ENCODE measurements around the gene ZNRF3. TPM values are rescaled to one million over a fixed set of nuclear protein-coding genes. Genes with fewer than 3 reads are reported as not detected.
"Not testable (repeated sequence)": the region's sequence is repeated elsewhere in the genome, so short reads cannot be mapped to it uniquely, and the experiment has no call there.

The ZNRF3 gene
- polyA plus RNA-seq, 1 experiment = 1.4 TPM

DNA sequence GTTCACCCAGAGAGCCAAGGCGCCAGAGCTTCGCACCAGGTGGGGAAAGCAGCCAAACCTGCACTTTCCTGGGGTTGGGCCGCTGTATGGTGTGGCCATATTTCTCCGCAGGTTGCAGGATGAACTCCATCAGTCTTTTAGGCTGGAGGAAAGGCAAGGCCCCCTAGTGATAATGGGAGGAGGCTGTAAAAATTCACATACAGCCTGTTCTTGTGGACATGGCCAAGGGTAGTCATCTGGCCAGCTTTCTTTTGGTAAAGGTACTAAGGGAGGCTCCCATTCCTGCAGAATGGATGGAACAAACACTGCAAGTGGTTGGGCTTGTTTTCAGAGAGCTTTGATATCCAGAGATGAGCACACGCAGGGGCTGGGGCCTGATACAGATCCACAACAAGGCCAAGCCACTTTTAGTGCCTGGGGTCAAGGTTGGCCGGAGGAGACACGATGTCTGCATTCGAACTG lies 148.7 kb downstream of the ZNRF3 start:
- H3K27me3 ChIP-seq (ENCODE audit: control insufficient read depth, insufficient read depth, low read length) = no peaks in the 10 kb centered on the region
- H3K9me3 ChIP-seq (ENCODE audit: control insufficient read depth, insufficient read depth, low read length) = no peaks in the 10 kb centered on the region
- no peak for TF ChIP-seq CTCF (IDR thresholded peaks at IDR 0.05; ENCODE audit: low read depth, low read length)
- DNase-seq (ENCODE audit: low read depth, low spot score) = no peak
- peak overlapping the region; percentile 98 for H3K27ac ChIP-seq (ENCODE audit: low read depth, low read length)
- ChIA-PET CTCF (interaction anchor here (0.7 to 1.4 kb wide), 4 partner anchors 9 to 214 kb away, joined by 3 to 7 read pairs (median 3); no protein-coding TSS in a partner anchor), POLR2A (no interaction called here)
- no peak overlapping the region; the same call in 1 of the 2 replicates for H3K4me3 ChIP-seq (ENCODE audit: low read depth, low read length)

DNA sequence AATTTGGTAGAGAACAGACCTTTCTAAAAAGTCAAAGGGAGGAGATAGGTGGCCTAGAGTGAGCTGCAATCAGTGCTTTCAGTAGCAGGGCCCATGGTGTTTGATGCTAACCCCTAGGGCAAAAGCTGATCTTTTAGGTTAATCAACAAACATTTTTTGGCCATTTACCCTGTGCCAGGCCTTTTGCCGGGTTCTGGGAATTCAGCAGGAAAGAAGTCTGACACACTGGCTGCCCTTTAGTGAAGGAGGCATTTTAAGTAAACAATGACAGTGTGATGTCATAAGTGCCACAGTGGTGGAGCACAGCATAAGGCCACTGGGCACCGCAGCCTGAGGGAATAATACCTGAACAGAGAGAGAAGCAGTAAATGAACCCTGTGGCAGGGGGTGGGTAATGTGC lies 149.2 kb downstream of the ZNRF3 start:
- no peaks in the 10 kb centered on the region for H3K9me3 ChIP-seq (ENCODE audit: control insufficient read depth, insufficient read depth, low read length)
- no peak for TF ChIP-seq CTCF (IDR thresholded peaks at IDR 0.05; ENCODE audit: low read depth, low read length)
- no peak for DNase-seq (ENCODE audit: low read depth, low spot score)
- ChIA-PET POLR2A (no interaction called here), CTCF (interaction anchor here (0.6 to 1.4 kb wide), 4 partner anchors 8 to 574 kb away, joined by 3 to 7 read pairs (median 4); no protein-coding TSS in a partner anchor)
- H3K4me3 ChIP-seq (ENCODE audit: low read depth, low read length) = no peak overlapping the region
- H3K27me3 ChIP-seq (ENCODE audit: control insufficient read depth, insufficient read depth, low read length) = no peaks in the 10 kb centered on the region
- peak overlapping the region; percentile 98 for H3K27ac ChIP-seq (ENCODE audit: low read depth, low read length)

- no peak for TF ChIP-seq CTCF (IDR thresholded peaks at IDR 0.05; ENCODE audit: low read depth, low read length)
- CTCF ChIA-PET = interaction anchor here (2.6 to 2.8 kb wide), 2 partner anchors 182 to 437 kb away, joined by 12 to 18 read pairs; no protein-coding TSS in a partner anchor
- POLR2A ChIA-PET = no interaction called here
- H3K9me3 ChIP-seq (ENCODE audit: control insufficient read depth, insufficient read depth, low read length) = no peaks in the 10 kb centered on the region
- no peak overlapping the region for H3K27ac ChIP-seq (ENCODE audit: low read depth, low read length)
- H3K4me3 ChIP-seq (ENCODE audit: low read depth, low read length) = no peak overlapping the region
- no peaks in the 10 kb centered on the region for H3K27me3 ChIP-seq (ENCODE audit: control insufficient read depth, insufficient read depth, low read length)
- DNase-seq (ENCODE audit: low read depth, low spot score) = no peak
These were observed 154.1 kb downstream of the ZNRF3 start for GRCh38 chr22:29037340-29037932.

DNA sequence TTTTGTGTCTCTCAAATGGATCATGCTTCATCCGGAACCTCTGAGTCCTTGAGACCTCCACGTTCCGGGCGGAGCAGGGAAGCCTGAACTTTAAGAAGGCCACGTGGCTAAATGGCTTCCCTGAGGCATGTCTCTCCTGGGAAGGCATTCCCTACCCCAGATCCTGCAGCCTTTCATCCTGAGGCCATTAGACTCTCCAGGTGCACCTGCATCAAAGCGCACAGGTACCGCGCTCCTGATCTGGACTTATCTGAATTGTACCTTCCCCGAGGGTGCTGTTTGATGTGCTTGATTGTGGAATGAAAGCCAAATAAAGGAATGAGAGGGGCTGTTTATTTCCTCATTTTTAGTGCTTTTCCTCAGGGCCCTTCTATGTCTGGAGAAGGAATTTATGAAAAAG lies 155.8 kb downstream of the ZNRF3 start:
- POLR2A ChIA-PET = interaction anchor here (0.7 kb wide), 1 partner anchor 163 kb away, joined by 4 read pairs; no protein-coding TSS in a partner anchor
- H3K4me3 ChIP-seq (ENCODE audit: low read depth, low read length) = no peak overlapping the region
- H3K9me3 ChIP-seq (ENCODE audit: control insufficient read depth, insufficient read depth, low read length) = no peaks in the 10 kb centered on the region
- CTCF ChIA-PET = interaction anchor here (0.6 to 6.2 kb wide), 12 partner anchors 55 to 439 kb away, joined by 3 to 81 read pairs (median 8); no protein-coding TSS in a partner anchor
- no peak for DNase-seq (ENCODE audit: low read depth, low spot score)
- no peak overlapping the region for H3K27ac ChIP-seq (ENCODE audit: low read depth, low read length)
- no peaks in the 10 kb centered on the region for H3K27me3 ChIP-seq (ENCODE audit: control insufficient read depth, insufficient read depth, low read length)
- no peak for TF ChIP-seq CTCF (IDR thresholded peaks at IDR 0.05; ENCODE audit: low read depth, low read length)

DNA sequence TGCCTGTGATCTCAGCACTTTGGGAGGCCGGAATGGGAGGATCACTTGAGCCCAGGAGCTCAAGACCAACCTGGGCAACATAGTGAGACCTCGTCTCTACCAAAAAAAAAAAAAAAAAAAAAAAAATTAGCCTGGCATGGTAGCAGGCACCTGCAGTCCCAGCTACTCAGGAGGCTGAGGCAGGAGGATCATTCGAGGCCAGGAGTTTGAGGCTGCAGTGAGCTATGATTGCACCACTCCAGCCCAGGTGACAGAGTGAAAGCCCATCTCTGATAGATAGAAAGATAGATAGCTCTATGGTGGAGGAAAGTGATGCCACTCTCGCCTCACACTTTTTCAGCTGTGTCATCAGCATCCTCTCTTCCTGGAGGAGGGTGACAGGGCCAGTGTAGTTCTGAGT lies 156.3 kb downstream of the ZNRF3 start:
- H3K9me3 ChIP-seq (ENCODE audit: control insufficient read depth, insufficient read depth, low read length); H3K27me3 ChIP-seq (ENCODE audit: control insufficient read depth, insufficient read depth, low read length); H3K27ac ChIP-seq (ENCODE audit: low read depth, low read length); DNase-seq (ENCODE audit: low read depth, low spot score); H3K4me3 ChIP-seq (ENCODE audit: low read depth, low read length): not testable (repeated sequence)
- ChIA-PET CTCF (interaction anchor here (0.6 to 6.2 kb wide), 17 partner anchors 14 to 439 kb away, joined by 3 to 81 read pairs (median 6); no protein-coding TSS in a partner anchor), POLR2A (interaction anchor here (0.7 kb wide), 1 partner anchor 164 kb away, joined by 4 read pairs; no protein-coding TSS in a partner anchor)
